SK-N-SH treated with all-trans-retinoic acid at 6 μM for 48 hours (cell line): ENCODE results near the gene ABCA7.

Source experiments
- ATAC-seq: fragments of 200-7000 bp; cut with Tn5 transposase; 3 replicates; pipeline ENCODE4 v1.9.1; 2020; ENCODE audit warnings: mild to moderate bottlenecking, moderate library complexity
- ARNTL ChIP-seq: fragments of 450-650 bp; formaldehyde crosslinking; IDR thresholded peaks from 2 replicates; pipeline ENCODE4 v1.5.0; 2020; ENCODE audit warnings: low read depth, mild to moderate bottlenecking, moderate library complexity, borderline replicate concordance
- BACH2 ChIP-seq: fragments of 250-450 bp; sonication (Bioruptor Pico); IDR thresholded peaks from 2 replicates; pipeline ENCODE4 v1.9.0; 2021; ENCODE audit warnings: mild to moderate bottlenecking, borderline replicate concordance
- CSDC2 ChIP-seq: fragments of 250-450 bp; sonication (Bioruptor Pico); IDR thresholded peaks from 2 replicates; pipeline ENCODE4 v1.5.0; 2020; ENCODE audit warnings: mild to moderate bottlenecking, moderate library complexity
- CSRNP3 ChIP-seq: fragments of 250-450 bp; sonication (Bioruptor Pico); IDR thresholded peaks from 2 replicates; pipeline ENCODE4 v1.5.1; 2021; ENCODE audit warnings: mild to moderate bottlenecking, moderate library complexity
- ESRRG ChIP-seq: fragments of 250-450 bp; sonication (Bioruptor Pico); IDR thresholded peaks from 2 replicates; pipeline ENCODE4 v1.6.1; 2021; ENCODE audit warnings: mild to moderate bottlenecking
- GLIS3 ChIP-seq: fragments of 250-450 bp; sonication (Bioruptor Pico); IDR thresholded peaks from 2 replicates; pipeline ENCODE4 v1.5.0; 2020; ENCODE audit warnings: mild to moderate bottlenecking, moderate library complexity
- ISL1 ChIP-seq: fragments of 250-450 bp; sonication (Bioruptor Pico); IDR thresholded peaks from 2 replicates; pipeline ENCODE4 v2.1.2; 2022; ENCODE audit warnings: mild to moderate bottlenecking, moderate library complexity
- OSR1 ChIP-seq: fragments of 250-450 bp; sonication (Bioruptor Pico); IDR thresholded peaks from 2 replicates; pipeline ENCODE4 v1.8.0; 2022; ENCODE audit warnings: moderate library complexity, mild to moderate bottlenecking, inconsistent platforms
- PATZ1 ChIP-seq: fragments of 250-450 bp; sonication (Bioruptor Pico); IDR thresholded peaks from 2 replicates; pipeline ENCODE4 v1.8.0; 2020; ENCODE audit warnings: mild to moderate bottlenecking, moderate library complexity, borderline replicate concordance
- PPARA ChIP-seq: fragments of 250-450 bp; sonication (Bioruptor Pico); IDR thresholded peaks from 2 replicates; pipeline ENCODE4 v1.5.0; 2020; ENCODE audit warnings: mild to moderate bottlenecking, borderline replicate concordance
- RARB ChIP-seq: fragments of 250-450 bp; sonication (Bioruptor Pico); IDR thresholded peaks from 2 replicates; pipeline ENCODE4 v1.8.0; 2021; ENCODE audit warnings: mild to moderate bottlenecking, moderate library complexity
- SNAI2 ChIP-seq: fragments of 250-450 bp; sonication (Bioruptor Pico); IDR thresholded peaks from 2 replicates; pipeline ENCODE4 v1.5.0; 2020; ENCODE audit warnings: mild to moderate bottlenecking, moderate library complexity
- TCF4 ChIP-seq: fragments of 250-450 bp; sonication (Bioruptor Pico); IDR thresholded peaks from 2 replicates; pipeline ENCODE4 v1.8.0; 2021; ENCODE audit warnings: mild to moderate bottlenecking, moderate library complexity, borderline replicate concordance
- TOX ChIP-seq: fragments of 250-450 bp; sonication (Bioruptor Pico); IDR thresholded peaks from 2 replicates; pipeline ENCODE4 v1.8.0; 2021; ENCODE audit warnings: mild to moderate bottlenecking, moderate library complexity, borderline replicate concordance
- TSHZ2 ChIP-seq: fragments of 250-450 bp; sonication (Bioruptor Pico); IDR thresholded peaks from 2 replicates; pipeline ENCODE4 v1.5.0; 2020; ENCODE audit warnings: mild to moderate bottlenecking, moderate library complexity
- ZFP3 ChIP-seq: fragments of 250-450 bp; sonication (Bioruptor Pico); IDR thresholded peaks from 2 replicates; pipeline ENCODE4 v1.5.0; 2020; ENCODE audit warnings: mild to moderate bottlenecking, moderate library complexity
- ZFP30 ChIP-seq: fragments of 450-650 bp; formaldehyde crosslinking; IDR thresholded peaks from 2 replicates; pipeline ENCODE4 v1.5.0; 2022; ENCODE audit warnings: mild to moderate bottlenecking, moderate library complexity
- ZNF565 ChIP-seq: fragments of 450-650 bp; formaldehyde crosslinking; conservative IDR thresholded peaks from 2 replicates; pipeline ENCODE4 v1.5.0; 2020; ENCODE audit warnings: low read depth, mild to moderate bottlenecking, moderate library complexity
- ZNF70 ChIP-seq: fragments of 450-650 bp; formaldehyde crosslinking; IDR thresholded peaks from 2 replicates; pipeline ENCODE4 v1.5.0; 2020; ENCODE audit warnings: mild to moderate bottlenecking, moderate library complexity
- ZNF8 ChIP-seq: fragments of 450-650 bp; formaldehyde crosslinking; IDR thresholded peaks from 2 replicates; pipeline ENCODE4 v1.5.0; 2020; ENCODE audit warnings: mild to moderate bottlenecking, moderate library complexity
- TF ChIP-seq, protein P1 (sequence below): fragments of 250-450 bp; sonication (Bioruptor Pico); IDR thresholded peaks from 2 replicates; pipeline ENCODE4 v1.8.0; 2021; ENCODE audit warnings: low read depth, mild to moderate bottlenecking, moderate library complexity, borderline replicate concordance
- TF ChIP-seq, protein P2 (sequence below): fragments of 250-450 bp; sonication (Bioruptor Pico); IDR thresholded peaks from 2 replicates; pipeline ENCODE4 v1.5.1; 2020; ENCODE audit warnings: low read depth, mild to moderate bottlenecking, moderate library complexity

The ABCA7 gene

GRCh38 chr19:990119-990571 lies 49.8 kb upstream of the ABCA7 start:
- no peak for ATAC-seq
- TF ChIP-seq ZNF565 (CRISPR knock-in tag) = no peak
- TF ChIP-seq CSRNP3 (CRISPR knock-in tag) = no peak
- TF ChIP-seq TCF4 (CRISPR knock-in tag) = no peak
- no peak for TF ChIP-seq ZNF70 (CRISPR knock-in tag)
- no peak for TF ChIP-seq SNAI2 (CRISPR knock-in tag)
- no peak for TF ChIP-seq BACH2
- TF ChIP-seq OSR1 (CRISPR knock-in tag) = no peak
- TF ChIP-seq ESRRG (CRISPR knock-in tag) = no peak
- no peak for TF ChIP-seq ISL1 (CRISPR knock-in tag)
- TF ChIP-seq, all 23 proteins: peak for 0

DNA sequence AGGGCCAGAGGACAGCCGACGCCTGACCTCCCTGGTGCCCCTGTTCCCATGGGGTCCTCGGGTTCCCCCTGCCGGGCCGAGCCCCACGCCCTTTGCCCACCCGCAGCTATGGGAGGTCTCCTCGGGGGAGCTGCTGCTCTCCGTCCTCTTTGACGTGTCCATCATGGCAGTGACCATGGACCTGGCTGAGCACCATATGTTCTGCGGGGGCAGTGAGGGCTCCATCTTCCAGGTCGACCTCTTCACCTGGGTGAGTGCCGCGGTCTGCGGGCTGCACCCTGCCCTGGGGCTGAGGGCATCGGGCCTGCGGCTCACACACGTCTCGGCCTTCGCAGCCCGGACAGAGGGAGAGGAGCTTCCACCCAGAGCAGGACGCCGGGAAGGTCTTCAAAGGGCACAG lies 49.2 kb upstream of the ABCA7 start:
- no peak for ATAC-seq
- TF ChIP-seq PATZ1 (CRISPR knock-in tag) (no peak), BACH2 (no peak), TCF4 (CRISPR knock-in tag) (no peak), OSR1 (CRISPR knock-in tag) (no peak), ZFP3 (no peak), TSHZ2 (CRISPR knock-in tag) (no peak), CSDC2 (CRISPR knock-in tag) (no peak), SNAI2 (CRISPR knock-in tag) (no peak), ZFP30 (CRISPR knock-in tag) (no peak), ZNF8 (CRISPR knock-in tag) (no peak), RARB (no peak), ISL1 (CRISPR knock-in tag) (no peak), ARNTL (CRISPR knock-in tag) (no peak), PPARA (CRISPR knock-in tag) (no peak)
- TF ChIP-seq, protein P1, sequence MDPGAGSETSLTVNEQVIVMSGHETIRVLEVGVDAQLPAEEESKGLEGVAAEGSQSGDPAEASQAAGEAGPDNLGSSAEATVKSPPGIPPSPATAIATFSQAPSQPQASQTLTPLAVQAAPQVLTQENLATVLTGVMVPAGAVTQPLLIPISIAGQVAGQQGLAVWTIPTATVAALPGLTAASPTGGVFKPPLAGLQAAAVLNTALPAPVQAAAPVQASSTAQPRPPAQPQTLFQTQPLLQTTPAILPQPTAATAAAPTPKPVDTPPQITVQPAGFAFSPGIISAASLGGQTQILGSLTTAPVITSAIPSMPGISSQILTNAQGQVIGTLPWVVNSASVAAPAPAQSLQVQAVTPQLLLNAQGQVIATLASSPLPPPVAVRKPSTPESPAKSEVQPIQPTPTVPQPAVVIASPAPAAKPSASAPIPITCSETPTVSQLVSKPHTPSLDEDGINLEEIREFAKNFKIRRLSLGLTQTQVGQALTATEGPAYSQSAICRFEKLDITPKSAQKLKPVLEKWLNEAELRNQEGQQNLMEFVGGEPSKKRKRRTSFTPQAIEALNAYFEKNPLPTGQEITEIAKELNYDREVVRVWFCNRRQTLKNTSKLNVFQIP (CRISPR knock-in tag) = no peak

- peak; percentile 49 for ATAC-seq
- TF ChIP-seq TOX (CRISPR knock-in tag) (no peak), ISL1 (CRISPR knock-in tag) (no peak), CSDC2 (CRISPR knock-in tag) (no peak), OSR1 (CRISPR knock-in tag) (no peak), ESRRG (CRISPR knock-in tag) (no peak), GLIS3 (CRISPR knock-in tag) (no peak)
- TF ChIP-seq, protein P1 (CRISPR knock-in tag) = no peak
- TF ChIP-seq, protein P2, sequence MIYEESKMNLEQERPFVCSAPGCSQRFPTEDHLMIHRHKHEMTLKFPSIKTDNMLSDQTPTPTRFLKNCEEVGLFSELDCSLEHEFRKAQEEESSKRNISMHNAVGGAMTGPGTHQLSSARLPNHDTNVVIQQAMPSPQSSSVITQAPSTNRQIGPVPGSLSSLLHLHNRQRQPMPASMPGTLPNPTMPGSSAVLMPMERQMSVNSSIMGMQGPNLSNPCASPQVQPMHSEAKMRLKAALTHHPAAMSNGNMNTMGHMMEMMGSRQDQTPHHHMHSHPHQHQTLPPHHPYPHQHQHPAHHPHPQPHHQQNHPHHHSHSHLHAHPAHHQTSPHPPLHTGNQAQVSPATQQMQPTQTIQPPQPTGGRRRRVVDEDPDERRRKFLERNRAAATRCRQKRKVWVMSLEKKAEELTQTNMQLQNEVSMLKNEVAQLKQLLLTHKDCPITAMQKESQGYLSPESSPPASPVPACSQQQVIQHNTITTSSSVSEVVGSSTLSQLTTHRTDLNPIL (CRISPR knock-in tag) = no peak
These were observed 48.6 kb upstream of the ABCA7 start for GRCh38 chr19:991174-991931.
